ENCODE data around the gene SMARCC2. TPM values are rescaled to one million over a fixed set of nuclear protein-coding genes. Genes with fewer than 3 reads are reported as not detected.

The SMARCC2 gene
- total RNA-seq, 1 donor from 2014 or later: 67.1 TPM

DNA sequence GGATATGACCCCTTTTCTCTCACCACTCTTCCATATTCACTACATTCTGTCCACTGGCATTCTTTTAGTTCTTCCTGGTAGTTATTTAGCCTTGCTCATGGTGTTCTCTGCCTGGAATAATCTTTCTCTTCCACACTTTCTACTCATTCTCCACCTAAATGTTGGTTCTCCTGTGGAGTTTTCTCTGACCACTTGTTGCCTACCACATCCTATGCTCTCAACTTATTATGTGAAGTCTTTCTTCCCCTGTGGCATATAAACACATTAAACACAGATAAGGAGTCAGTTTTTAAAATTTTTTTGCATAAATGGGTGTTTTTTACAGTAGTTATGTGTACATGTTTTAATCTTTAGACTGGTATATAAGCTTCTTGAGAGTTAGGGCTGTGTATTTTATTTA lies 3.3 kb upstream of the SMARCC2 start:
- H3K4me3 ChIP-seq: no peak overlapping the region
- H3K27ac ChIP-seq (replicated peaks): no peak overlapping the region
- DNase-seq: no peak
- TF ChIP-seq, protein P1, sequence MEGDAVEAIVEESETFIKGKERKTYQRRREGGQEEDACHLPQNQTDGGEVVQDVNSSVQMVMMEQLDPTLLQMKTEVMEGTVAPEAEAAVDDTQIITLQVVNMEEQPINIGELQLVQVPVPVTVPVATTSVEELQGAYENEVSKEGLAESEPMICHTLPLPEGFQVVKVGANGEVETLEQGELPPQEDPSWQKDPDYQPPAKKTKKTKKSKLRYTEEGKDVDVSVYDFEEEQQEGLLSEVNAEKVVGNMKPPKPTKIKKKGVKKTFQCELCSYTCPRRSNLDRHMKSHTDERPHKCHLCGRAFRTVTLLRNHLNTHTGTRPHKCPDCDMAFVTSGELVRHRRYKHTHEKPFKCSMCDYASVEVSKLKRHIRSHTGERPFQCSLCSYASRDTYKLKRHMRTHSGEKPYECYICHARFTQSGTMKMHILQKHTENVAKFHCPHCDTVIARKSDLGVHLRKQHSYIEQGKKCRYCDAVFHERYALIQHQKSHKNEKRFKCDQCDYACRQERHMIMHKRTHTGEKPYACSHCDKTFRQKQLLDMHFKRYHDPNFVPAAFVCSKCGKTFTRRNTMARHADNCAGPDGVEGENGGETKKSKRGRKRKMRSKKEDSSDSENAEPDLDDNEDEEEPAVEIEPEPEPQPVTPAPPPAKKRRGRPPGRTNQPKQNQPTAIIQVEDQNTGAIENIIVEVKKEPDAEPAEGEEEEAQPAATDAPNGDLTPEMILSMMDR (IDR thresholded peaks at IDR 0.05; ENCODE audit: borderline replicate concordance): no peak
- H3K4me1 ChIP-seq: peaks cover 38% of the 10 kb centered on the region
- H3K27me3 ChIP-seq (ENCODE audit: low read depth): no peaks in the 10 kb centered on the region
- no peaks in the 10 kb centered on the region for H3K9me3 ChIP-seq (replicated peaks)
- intact Hi-C loops (cut with micrococcal nuclease): loop anchor here (5.0 kb wide), 1 partner anchor 75 kb away; the partner anchor contains the start of genes RPL41 and ZC3H10
- H3K36me3 ChIP-seq: no peaks in the 10 kb centered on the region

DNA sequence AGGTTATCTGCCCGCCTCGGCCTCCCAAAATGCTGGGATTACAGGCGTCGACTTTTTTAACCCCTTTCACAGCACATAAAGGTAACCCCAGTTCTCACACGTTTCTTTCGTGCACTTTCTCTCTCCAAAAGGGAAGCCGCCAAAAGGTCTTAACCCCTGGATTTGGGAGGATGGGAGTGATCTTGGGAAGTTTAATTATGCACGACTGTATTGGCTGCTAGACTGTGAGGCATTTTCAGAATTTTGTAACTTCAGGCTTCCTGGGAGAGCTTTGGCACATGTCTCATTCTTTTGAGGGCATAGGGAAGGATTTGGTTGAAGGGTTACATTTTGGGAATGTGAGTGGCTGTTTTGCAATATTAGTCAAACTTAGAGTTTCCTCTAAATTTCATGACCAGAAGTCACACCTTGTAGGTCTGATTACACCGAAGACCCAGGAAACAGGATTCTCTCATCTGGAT lies 1.4 kb upstream of the SMARCC2 start:
- Histone ChIP-seq H3K36me3 (peaks cover 13% of the 10 kb centered on the region), H3K4me1 (peaks cover 36% of the 10 kb centered on the region), H3K9me3 (replicated peaks) (no peaks in the 10 kb centered on the region), H3K4me3 (peak overlapping the region; percentile 94), H3K27me3 (ENCODE audit: low read depth) (no peaks in the 10 kb centered on the region), H3K27ac (replicated peaks) (peak overlapping the region; percentile 87)
- DNase-seq: no peak
- TF ChIP-seq, protein P1 (IDR thresholded peaks at IDR 0.05; ENCODE audit: borderline replicate concordance): no peak
- intact Hi-C loops (cut with micrococcal nuclease): loop anchor here (5.0 kb wide), 1 partner anchor 73 kb away; the partner anchor contains the start of genes RPL41 and ZC3H10

DNA sequence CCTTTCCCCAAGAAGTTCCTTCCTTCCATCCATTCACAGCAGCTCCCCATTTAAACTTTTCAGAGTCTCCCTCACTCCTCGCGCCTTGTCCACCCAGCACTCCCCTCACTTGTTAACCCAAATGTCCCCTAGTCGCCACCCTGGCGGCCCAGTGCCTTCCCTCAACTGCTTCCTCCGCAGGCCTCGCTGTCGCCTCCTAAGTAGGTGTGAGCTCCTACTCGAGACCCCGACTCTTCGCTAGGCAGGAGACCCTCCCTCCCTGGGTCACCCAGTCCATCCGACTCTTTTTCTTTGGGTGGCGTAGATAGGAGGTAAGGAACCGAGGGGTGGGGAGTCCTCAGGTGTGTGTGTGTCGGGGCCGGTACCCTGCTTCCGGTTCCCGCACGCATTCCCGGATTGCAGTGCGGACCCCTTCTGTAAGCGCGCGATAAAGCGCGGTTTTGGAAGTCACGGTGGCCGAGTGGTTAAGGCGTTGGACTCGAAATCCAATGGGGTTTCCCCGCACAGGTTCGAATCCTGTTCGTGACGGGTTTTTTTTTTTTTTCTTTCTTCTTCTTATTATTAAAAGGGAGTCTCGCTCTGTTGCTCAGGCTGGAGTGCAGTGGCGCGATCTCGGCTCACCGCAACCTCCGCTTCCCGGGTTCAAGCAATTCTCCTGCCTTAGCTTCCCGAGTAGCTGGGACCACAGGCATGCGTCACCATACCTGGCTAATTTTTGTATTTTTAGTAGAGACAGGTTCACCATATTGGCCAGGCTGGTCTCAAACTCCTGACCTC lies 823 bp upstream of the SMARCC2 start:
- H3K27ac ChIP-seq (replicated peaks): peak overlapping the region; percentile 87
- TF ChIP-seq, protein P1 (IDR thresholded peaks at IDR 0.05; ENCODE audit: borderline replicate concordance): no peak
- H3K9me3 ChIP-seq (replicated peaks): no peaks in the 10 kb centered on the region
- peaks cover 19% of the 10 kb centered on the region for H3K36me3 ChIP-seq
- intact Hi-C loops (cut with micrococcal nuclease): loop anchor here (5.0 kb wide), 1 partner anchor 73 kb away; the partner anchor contains the start of genes RPL41 and ZC3H10
- no peaks in the 10 kb centered on the region for H3K27me3 ChIP-seq (ENCODE audit: low read depth)
- DNase-seq: peak; percentile 72
- H3K4me3 ChIP-seq: peak overlapping the region; percentile 94
- peaks cover 36% of the 10 kb centered on the region for H3K4me1 ChIP-seq

DNA sequence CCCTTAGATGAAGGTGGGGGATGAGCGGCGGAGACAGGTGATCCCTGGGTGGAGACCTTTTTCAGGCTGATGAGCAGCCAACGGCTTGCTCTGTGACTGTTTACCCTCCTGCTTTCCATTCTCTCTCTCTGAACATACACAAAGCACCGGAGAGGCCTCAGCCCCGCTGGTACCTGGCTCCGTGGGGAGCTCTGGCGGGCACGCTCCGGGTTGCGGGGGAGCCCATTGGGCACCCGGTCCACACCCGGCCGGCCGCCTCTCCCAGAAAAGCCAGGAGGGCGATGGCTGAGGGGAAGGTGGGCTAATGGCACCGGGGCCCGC lies 545 bp downstream of the SMARCC2 start:
- Histone ChIP-seq H3K27ac (replicated peaks) (peak overlapping the region; percentile 87), H3K36me3 (peaks cover 33% of the 10 kb centered on the region), H3K4me3 (peak overlapping the region; percentile 94), H3K27me3 (ENCODE audit: low read depth) (no peaks in the 10 kb centered on the region), H3K4me1 (peaks cover 37% of the 10 kb centered on the region), H3K9me3 (replicated peaks) (no peaks in the 10 kb centered on the region)
- intact Hi-C loops (cut with micrococcal nuclease): no loop called here
- no peak for DNase-seq
- TF ChIP-seq, protein P1 (IDR thresholded peaks at IDR 0.05; ENCODE audit: borderline replicate concordance): no peak

DNA sequence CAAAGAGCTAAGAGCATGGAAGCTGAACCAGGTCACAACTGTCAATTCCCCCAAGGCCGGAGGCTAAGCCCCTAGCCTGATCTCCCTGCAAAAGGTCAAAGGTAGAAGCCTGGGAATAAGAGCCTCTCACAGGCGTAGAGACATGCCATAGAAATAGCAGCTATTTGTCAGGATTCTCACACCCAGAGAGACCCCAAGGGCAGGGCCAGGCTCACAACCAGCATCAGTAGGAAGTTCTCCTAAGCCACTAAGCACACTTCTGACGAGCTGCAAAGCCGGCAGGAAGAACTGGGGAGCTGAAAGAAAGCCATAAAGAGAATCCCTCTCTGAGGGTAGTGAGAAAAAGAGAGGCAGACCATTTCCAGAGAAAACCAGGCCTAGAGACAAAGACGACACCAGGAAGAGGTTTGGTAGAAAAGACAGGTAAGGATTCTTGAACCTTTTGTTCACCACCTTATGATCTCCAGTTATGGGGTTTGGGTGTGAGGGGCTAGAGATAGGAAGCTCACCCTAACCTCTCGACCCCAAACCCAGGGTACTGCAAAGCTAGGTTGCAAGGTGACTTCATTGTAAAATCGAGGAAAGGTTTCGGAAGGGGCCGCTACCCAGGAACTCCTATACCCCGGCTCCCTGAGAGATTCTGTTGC lies 1.0 kb downstream of the SMARCC2 start:
- peaks cover 42% of the 10 kb centered on the region for H3K4me1 ChIP-seq
- H3K4me3 ChIP-seq: peak overlapping the region; percentile 94
- H3K36me3 ChIP-seq: peaks cover 38% of the 10 kb centered on the region
- H3K9me3 ChIP-seq (replicated peaks): no peaks in the 10 kb centered on the region
- peak overlapping the region; percentile 87 for H3K27ac ChIP-seq (replicated peaks)
- intact Hi-C loops (cut with micrococcal nuclease): no loop called here
- TF ChIP-seq, protein P1 (IDR thresholded peaks at IDR 0.05; ENCODE audit: borderline replicate concordance): no peak
- no peaks in the 10 kb centered on the region for H3K27me3 ChIP-seq (ENCODE audit: low read depth)
- DNase-seq: no peak

All from left ventricle myocardium inferior (tissue), 1 donor.